ENCODE results near the gene PRXL2A. TPM values are rescaled to one million over a fixed set of nuclear protein-coding genes. Genes with fewer than 3 reads are reported as not detected.

PRXL2A gene
- total RNA-seq, 1 experiment from 2014 or later, result 47.1 TPM

DNA sequence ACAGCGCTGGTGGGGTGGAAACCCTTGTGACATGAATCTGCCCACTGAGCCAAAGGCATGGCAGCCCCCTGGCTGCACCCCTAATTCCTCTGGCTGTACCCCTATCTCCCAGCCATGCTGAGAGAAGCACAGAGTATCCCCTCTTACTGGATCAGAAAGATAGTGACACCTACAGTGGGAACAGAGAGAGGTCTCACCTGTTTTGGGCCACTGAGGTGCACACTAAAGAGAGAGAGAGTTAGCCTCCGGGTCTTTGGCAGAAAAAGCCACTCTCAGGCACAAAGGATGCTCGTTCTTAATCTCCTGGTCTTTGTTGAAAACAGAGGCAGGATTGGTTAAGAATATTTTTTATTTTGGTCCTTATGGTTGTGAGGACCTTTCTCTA lies 57.1 kb downstream of the PRXL2A start:
- WGBS (ENCODE audit: extremely low coverage, insufficient read length, low lambda C conversion rate), result no CpG with 5 or more reads among the region's 3 CpGs
- Histone ChIP-seq H3K9ac (ENCODE audit: extremely low read depth, insufficient read length, low read length) (no peak overlapping the region), H3K4me2 (ENCODE audit: insufficient read depth, insufficient read length, low read length) (peak overlapping the region; percentile 26), H3K4ac (ENCODE audit: low read depth, low read length) (peak overlapping the region; percentile 31; the same call in 1 of the 2 replicates), H3T11ph (ENCODE audit: low read length) (no peak overlapping the region), H3K79me2 (ENCODE audit: insufficient read depth, low read length) (peaks cover 16% of the 10 kb centered on the region; the same call in 1 of the 2 replicates), H4K91ac (ENCODE audit: insufficient read length, low read depth, low read length) (no peak overlapping the region), H2BK120ac (ENCODE audit: low read depth, low read length, poor library complexity, severe bottlenecking) (no peak overlapping the region), H4K8ac (replicated peaks; ENCODE audit: insufficient read length, low read depth, low read length) (no peak overlapping the region), H3K4me1 (ENCODE audit: insufficient read depth, low read length) (peaks cover 32% of the 10 kb centered on the region), H2BK12ac (ENCODE audit: insufficient read length, low read depth, low read length) (no peak overlapping the region), H3K18ac (ENCODE audit: insufficient read length, low read depth, low read length) (peak overlapping the region; percentile 52), H3K23ac (ENCODE audit: insufficient read length, low read depth, low read length) (no peak overlapping the region), H2AK5ac (ENCODE audit: insufficient read length, low read length) (no peak overlapping the region), H3K23me2 (ENCODE audit: insufficient read length, low read depth, low read length, poor library complexity, severe bottlenecking) (peaks cover 7% of the 10 kb centered on the region), H2BK5ac (ENCODE audit: insufficient read length, low read length) (no peak overlapping the region), H4K5ac (ENCODE audit: insufficient read length, low read depth, low read length) (no peak overlapping the region), H4K20me1 (ENCODE audit: control insufficient read depth, insufficient read depth, insufficient read length) (peaks cover 4% of the 10 kb centered on the region), H3K79me1 (ENCODE audit: insufficient read depth, low read depth, low read length, poor library complexity, severe bottlenecking) (no peaks in the 10 kb centered on the region), H3K56ac (ENCODE audit: insufficient read length, low read depth, low read length) (no peak overlapping the region), H2BK20ac (ENCODE audit: low read depth, low read length, poor library complexity, severe bottlenecking) (no peak overlapping the region), H2BK15ac (ENCODE audit: low read depth, low read length) (no peak overlapping the region), H3K27me3 (ENCODE audit: insufficient read depth, low read length) (no peaks in the 10 kb centered on the region; the same call in 1 of the 2 replicates), H2AFZ (ENCODE audit: low read length) (no peak overlapping the region), H3K9me3 (ENCODE audit: control insufficient read depth, low read depth, low read length) (no peaks in the 10 kb centered on the region), H3K27ac (ENCODE audit: insufficient read length, low read depth, low read length) (no peak overlapping the region), H3K14ac (ENCODE audit: insufficient read depth, low read length) (peak overlapping the region; percentile 62)
- DNase-seq, result no peak
- Mint-ChIP-seq H3K4me1 (peaks cover 77 to 86% of the 10 kb centered on the region in 2 experiments), H3K9me3 (no peaks in the 10 kb centered on the region), H3K27ac (peak overlapping the region; percentile 93 to 99 (median 97); a peak in 6 of 7 replicates), H3K4me3 (peak overlapping the region; percentile 52 to 75), H3K27me3 (ENCODE audit: low read depth) (peaks cover 43% of the 10 kb centered on the region), H3K36me3 (ENCODE audit: insufficient read depth in 1 of 3, low read depth in 3 of 3) (peaks cover 2 to 10% (median 8%) of the 10 kb centered on the region in 3 experiments; a peak in 5 of 7 replicates)
- TF ChIP-seq, protein P1, sequence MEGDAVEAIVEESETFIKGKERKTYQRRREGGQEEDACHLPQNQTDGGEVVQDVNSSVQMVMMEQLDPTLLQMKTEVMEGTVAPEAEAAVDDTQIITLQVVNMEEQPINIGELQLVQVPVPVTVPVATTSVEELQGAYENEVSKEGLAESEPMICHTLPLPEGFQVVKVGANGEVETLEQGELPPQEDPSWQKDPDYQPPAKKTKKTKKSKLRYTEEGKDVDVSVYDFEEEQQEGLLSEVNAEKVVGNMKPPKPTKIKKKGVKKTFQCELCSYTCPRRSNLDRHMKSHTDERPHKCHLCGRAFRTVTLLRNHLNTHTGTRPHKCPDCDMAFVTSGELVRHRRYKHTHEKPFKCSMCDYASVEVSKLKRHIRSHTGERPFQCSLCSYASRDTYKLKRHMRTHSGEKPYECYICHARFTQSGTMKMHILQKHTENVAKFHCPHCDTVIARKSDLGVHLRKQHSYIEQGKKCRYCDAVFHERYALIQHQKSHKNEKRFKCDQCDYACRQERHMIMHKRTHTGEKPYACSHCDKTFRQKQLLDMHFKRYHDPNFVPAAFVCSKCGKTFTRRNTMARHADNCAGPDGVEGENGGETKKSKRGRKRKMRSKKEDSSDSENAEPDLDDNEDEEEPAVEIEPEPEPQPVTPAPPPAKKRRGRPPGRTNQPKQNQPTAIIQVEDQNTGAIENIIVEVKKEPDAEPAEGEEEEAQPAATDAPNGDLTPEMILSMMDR (conservative IDR thresholded peaks at IDR 0.05), result no peak
